Activated T-helper 17 cell treated with anti-CD3 and anti-CD28 coated beads, Interleukin-2, amount 50 U/mL, for 72 hours (primary cell): ENCODE results near the gene MYBPC3. TPM values are rescaled to one million over a fixed set of nuclear protein-coding genes. Genes with fewer than 3 reads are reported as not detected.
"Not testable (repeated sequence)": the region's sequence is repeated elsewhere in the genome, so short reads cannot be mapped to it uniquely, and the experiment has no call there.

Experiments
- ATAC-seq: fragments of 150-1000 bp; cut with Tn5 transposase; replicated peaks from 2 replicates; pipeline ENCODE4 v1.10.0; 2021; ENCODE audit warnings: mild to moderate bottlenecking, moderate library complexity
- H3K27ac Mint-ChIP-seq: one replicate; pipeline ENCODE4 v1.8.0; 2022; ENCODE audit warnings: mixed read lengths
- H3K27me3 Mint-ChIP-seq: one replicate; pipeline ENCODE4 v1.8.0; 2022; ENCODE audit warnings: mixed read lengths
- H3K36me3 Mint-ChIP-seq: one replicate; pipeline ENCODE4 v1.8.0; 2022; ENCODE audit warnings: low read depth, mild to moderate bottlenecking, mixed read lengths
- H3K4me1 Mint-ChIP-seq: one replicate; pipeline ENCODE4 v1.8.0; 2022; ENCODE audit warnings: mixed read lengths
- H3K4me3 Mint-ChIP-seq: one replicate; pipeline ENCODE4 v1.8.0; 2022; ENCODE audit warnings: mild to moderate bottlenecking, mixed read lengths
- H3K9me3 Mint-ChIP-seq: one replicate; pipeline ENCODE4 v1.8.0; 2022; ENCODE audit warnings: mixed read lengths
- total RNA-seq, 2 donors: library from RNA; stranded (reverse); gene quantifications; one replicate each; pipeline ENCODE4 v1.2.3, GENCODE V29; 2022

MYBPC3 gene
- total RNA-seq, 2 donors from 2014 or later, result not detected

DNA sequence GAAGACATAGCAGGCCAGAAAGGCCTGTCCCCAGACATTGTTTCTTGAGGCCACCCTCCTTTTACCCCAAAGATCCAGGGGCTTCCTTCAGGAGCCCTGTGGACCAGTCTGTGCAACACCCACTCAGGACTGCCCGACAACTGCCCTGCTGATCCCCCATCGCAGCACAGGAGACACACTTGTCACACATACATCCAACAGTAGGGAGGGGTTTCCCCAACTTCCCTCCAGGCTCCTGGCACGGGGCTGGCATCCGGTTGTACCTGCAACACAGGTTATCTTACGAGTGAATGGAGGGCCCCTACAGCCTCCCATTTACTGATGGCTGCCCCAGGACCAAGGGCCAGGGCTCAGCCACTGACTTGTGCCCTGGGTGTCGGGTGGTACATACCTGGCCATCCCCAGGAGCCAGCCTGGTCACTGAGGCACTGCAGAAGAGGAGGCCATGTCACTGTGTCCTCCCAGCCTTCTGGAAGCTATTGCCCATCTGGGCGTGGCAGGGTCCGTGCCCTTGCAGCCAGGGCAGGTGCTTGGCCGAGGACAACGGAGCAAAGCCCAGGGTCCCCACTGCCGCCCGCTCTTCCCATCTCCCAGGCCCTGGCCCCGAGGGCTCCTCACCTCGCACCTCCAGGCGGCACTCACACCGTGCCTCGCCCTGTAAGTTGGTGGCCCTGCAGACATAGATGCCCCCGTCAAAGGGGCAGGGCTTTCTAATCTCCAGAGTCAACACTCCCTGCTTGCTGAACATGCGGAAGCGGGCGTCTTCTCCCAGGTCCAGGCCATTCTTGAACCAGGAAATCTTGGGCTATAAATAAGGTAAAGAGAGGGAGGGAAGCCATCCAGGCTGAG, 20.8 kb downstream of the MYBPC3 start:
- Mint-ChIP-seq H3K4me1 (no peaks in the 10 kb centered on the region), H3K9me3 (no peaks in the 10 kb centered on the region), H3K36me3 (peaks cover 28% of the 10 kb centered on the region), H3K27ac (no peak overlapping the region), H3K4me3 (no peak overlapping the region), H3K27me3 (no peaks in the 10 kb centered on the region)
- no peak for ATAC-seq

GRCh38 chr11:47329987-47330931, 22.2 kb downstream of the MYBPC3 start:
- no peak overlapping the region for H3K27ac Mint-ChIP-seq

GRCh38 chr11:47329431-47329986, 23.0 kb downstream of the MYBPC3 start:
- Mint-ChIP-seq H3K27ac (peak overlapping the region; percentile 10), H3K9me3 (no peaks in the 10 kb centered on the region)
- ATAC-seq, result no peak

More at GRCh38 chr11:47329987-47330931, 22.2 kb downstream of the MYBPC3 start:
- peak; percentile 29 for ATAC-seq
- Mint-ChIP-seq H3K4me1 (no peaks in the 10 kb centered on the region), H3K36me3 (peaks cover 34% of the 10 kb centered on the region), H3K9me3 (no peaks in the 10 kb centered on the region), H3K27me3 (no peaks in the 10 kb centered on the region), H3K4me3 (no peak overlapping the region)

GRCh38 chr11:47328449-47329390, 23.8 kb downstream of the MYBPC3 start:
- H3K4me1 Mint-ChIP-seq, result peaks cover 4% of the 10 kb centered on the region
- no peak overlapping the region for H3K4me3 Mint-ChIP-seq
- peak overlapping the region; percentile 10 for H3K27ac Mint-ChIP-seq
- no peak for ATAC-seq
- peaks cover 34% of the 10 kb centered on the region for H3K36me3 Mint-ChIP-seq
- no peaks in the 10 kb centered on the region for H3K27me3 Mint-ChIP-seq
- no peaks in the 10 kb centered on the region for H3K9me3 Mint-ChIP-seq

More at GRCh38 chr11:47329431-47329986, 23.0 kb downstream of the MYBPC3 start:
- H3K4me1 Mint-ChIP-seq, result peaks cover 4% of the 10 kb centered on the region
- no peak overlapping the region for H3K4me3 Mint-ChIP-seq
- no peaks in the 10 kb centered on the region for H3K27me3 Mint-ChIP-seq
- peaks cover 34% of the 10 kb centered on the region for H3K36me3 Mint-ChIP-seq

DNA sequence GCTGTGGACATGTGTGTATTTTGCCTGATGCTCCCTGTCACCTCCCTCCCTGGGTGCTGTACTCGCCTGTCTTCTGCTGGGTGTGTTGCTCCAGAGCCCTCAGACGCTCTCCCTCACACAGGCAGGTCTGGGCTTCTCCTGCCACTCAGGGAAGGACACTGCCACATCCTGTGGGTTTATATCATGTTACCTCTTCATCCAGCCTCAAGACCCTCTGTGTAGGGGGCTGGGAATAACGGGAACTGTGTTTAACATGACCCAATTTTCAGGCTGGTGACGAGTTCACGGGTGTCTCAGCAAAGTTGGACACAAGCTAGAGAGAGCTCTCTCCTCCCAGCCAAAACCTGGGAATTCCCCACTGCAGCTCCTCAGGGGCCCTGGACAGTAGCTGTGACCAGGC, 24.6 kb downstream of the MYBPC3 start:
- Mint-ChIP-seq H3K4me1 (peaks cover 4% of the 10 kb centered on the region), H3K27ac (peak overlapping the region; percentile 74), H3K36me3 (peaks cover 34% of the 10 kb centered on the region), H3K9me3 (no peaks in the 10 kb centered on the region), H3K27me3 (no peaks in the 10 kb centered on the region), H3K4me3 (no peak overlapping the region)
- no peak for ATAC-seq

DNA sequence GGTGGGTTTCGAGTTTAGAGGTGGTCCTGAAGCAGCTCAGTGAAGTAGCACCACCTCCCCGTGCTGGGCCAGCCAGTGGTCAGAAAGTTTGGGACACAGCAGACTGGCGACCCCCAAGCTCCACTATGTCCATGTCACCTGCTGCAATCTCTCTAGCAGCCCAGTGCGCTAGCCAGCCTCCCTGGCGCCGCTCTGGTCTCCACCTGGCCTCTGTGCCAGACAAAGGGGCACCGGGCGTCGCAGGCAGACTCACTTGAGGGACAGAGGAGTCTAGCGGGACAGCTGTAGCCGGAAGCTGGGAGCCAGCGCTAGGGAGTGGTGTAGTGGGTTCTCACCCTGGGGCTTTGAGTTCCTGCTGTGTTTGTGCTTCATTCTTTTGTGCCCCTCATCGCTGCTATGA, 25.5 kb downstream of the MYBPC3 start:
- no peak overlapping the region for H3K27ac Mint-ChIP-seq
- no peak overlapping the region for H3K4me3 Mint-ChIP-seq
- H3K36me3 Mint-ChIP-seq, result peaks cover 37% of the 10 kb centered on the region
- no peaks in the 10 kb centered on the region for H3K9me3 Mint-ChIP-seq
- H3K4me1 Mint-ChIP-seq, result peaks cover 4% of the 10 kb centered on the region
- ATAC-seq, result no peak
- H3K27me3 Mint-ChIP-seq, result no peaks in the 10 kb centered on the region

DNA sequence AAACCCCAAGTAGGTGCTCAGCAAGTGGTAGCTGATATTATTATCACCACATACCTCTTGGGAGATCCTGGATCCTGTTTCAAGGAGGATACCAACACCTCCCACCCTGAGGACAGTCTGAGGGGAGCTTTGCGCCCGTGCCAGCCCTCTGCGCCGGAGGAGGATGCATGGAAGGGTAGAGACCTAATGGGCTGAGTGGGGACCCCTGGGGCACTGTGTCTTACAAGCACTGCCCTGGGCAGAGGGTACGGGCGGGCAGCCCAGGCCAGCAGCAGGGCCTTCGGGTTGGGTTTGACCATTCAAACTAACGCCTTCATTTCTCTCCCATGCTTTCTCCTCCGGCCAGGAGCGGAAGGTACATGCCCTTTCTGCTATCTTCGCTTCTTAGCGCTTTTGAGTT, 26.3 kb downstream of the MYBPC3 start:
- Mint-ChIP-seq H3K4me1 (peaks cover 4% of the 10 kb centered on the region), H3K9me3 (no peaks in the 10 kb centered on the region), H3K36me3 (peaks cover 45% of the 10 kb centered on the region), H3K27ac (no peak overlapping the region), H3K4me3 (no peak overlapping the region), H3K27me3 (no peaks in the 10 kb centered on the region)
- no peak for ATAC-seq

DNA sequence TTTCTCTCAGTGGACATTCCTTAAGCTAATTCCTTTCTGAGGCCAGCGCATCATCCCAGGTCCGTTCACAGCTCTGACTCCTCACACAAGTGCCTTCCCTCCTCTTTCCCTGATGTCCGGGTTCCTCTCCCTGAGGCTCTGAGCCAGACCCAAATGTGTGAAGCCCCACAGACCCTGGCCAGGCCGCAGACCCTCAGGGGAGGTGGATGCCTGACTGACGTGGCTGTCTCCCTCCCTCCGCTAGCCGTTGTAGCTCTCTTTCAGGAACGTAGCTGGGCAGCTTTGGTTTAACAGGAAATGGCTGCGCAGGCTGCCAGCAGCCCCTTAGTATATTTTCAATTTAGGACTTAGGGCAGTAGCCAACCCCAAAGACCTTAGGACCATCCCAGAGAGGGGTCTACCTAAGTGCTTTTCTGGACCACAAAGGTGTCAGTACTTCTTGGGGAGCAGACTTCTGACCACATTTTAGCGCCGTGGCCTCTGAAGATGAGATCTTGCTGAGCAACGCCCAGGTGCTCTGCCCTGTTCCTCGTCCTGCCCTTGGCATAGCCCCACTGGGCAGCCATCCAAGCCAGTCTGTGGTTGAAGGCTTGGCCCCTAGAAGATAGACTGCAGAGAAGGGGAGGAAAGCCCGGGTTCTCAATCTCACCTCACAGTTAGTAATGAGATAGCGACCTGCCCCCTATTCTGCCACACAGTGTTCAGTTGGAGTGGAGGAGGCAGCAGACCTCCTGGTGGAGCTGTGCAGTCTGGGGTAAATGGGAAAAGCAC, 27.0 kb downstream of the MYBPC3 start:
- H3K4me3 Mint-ChIP-seq, result no peak overlapping the region
- peak overlapping the region; percentile 42 for H3K27ac Mint-ChIP-seq
- no peak for ATAC-seq
- no peaks in the 10 kb centered on the region for H3K27me3 Mint-ChIP-seq
- peaks cover 4% of the 10 kb centered on the region for H3K4me1 Mint-ChIP-seq
- H3K36me3 Mint-ChIP-seq, result peaks cover 53% of the 10 kb centered on the region
- H3K9me3 Mint-ChIP-seq, result no peaks in the 10 kb centered on the region

DNA sequence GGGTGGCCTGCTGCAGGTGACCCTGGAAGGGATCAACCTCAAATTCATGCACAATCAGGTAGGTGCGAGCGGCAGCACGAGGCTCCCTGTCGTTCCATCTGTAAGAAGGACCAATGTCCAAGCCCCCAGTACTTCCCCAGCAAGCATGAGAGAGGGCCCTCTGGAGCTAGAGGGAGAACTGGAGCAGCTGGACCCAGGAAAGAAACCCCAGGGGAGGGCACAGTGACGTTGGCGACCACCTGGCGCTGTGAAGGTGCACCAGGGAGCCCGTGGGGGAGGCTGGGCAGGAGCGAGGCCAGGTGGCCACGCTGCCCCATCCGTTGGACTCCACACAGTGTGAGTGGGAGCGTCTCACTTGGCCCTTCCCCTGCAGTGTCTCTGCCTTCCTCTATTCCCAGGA, 28.0 kb downstream of the MYBPC3 start:
- H3K27me3 Mint-ChIP-seq, result no peaks in the 10 kb centered on the region
- H3K9me3 Mint-ChIP-seq, result no peaks in the 10 kb centered on the region
- peaks cover 4% of the 10 kb centered on the region for H3K4me1 Mint-ChIP-seq

GRCh38 chr11:47318166-47318565, 34.3 kb downstream of the MYBPC3 start:
- Mint-ChIP-seq H3K9me3 (no peaks in the 10 kb centered on the region), H3K4me1 (peaks cover 9% of the 10 kb centered on the region), H3K27ac (no peak overlapping the region), H3K4me3 (no peak overlapping the region), H3K36me3 (peaks cover 84% of the 10 kb centered on the region), H3K27me3 (no peaks in the 10 kb centered on the region)
- no peak for ATAC-seq

More for the DNA sequence above, 28.0 kb downstream of the MYBPC3 start:
- H3K36me3 Mint-ChIP-seq, result peaks cover 54% of the 10 kb centered on the region
- no peak for ATAC-seq
- H3K27ac Mint-ChIP-seq, result no peak overlapping the region
- no peak overlapping the region for H3K4me3 Mint-ChIP-seq

- H3K27ac Mint-ChIP-seq, result peak overlapping the region; percentile 49
- H3K4me1 Mint-ChIP-seq, result peaks cover 9% of the 10 kb centered on the region
- H3K9me3 Mint-ChIP-seq, result no peaks in the 10 kb centered on the region
- peak overlapping the region; percentile 28 for H3K4me3 Mint-ChIP-seq
- H3K27me3 Mint-ChIP-seq, result no peaks in the 10 kb centered on the region
- ATAC-seq, result peak; percentile 88
- H3K36me3 Mint-ChIP-seq, result peaks cover 92% of the 10 kb centered on the region
These were observed 35.3 kb downstream of the MYBPC3 start for GRCh38 chr11:47317064-47317828.

DNA sequence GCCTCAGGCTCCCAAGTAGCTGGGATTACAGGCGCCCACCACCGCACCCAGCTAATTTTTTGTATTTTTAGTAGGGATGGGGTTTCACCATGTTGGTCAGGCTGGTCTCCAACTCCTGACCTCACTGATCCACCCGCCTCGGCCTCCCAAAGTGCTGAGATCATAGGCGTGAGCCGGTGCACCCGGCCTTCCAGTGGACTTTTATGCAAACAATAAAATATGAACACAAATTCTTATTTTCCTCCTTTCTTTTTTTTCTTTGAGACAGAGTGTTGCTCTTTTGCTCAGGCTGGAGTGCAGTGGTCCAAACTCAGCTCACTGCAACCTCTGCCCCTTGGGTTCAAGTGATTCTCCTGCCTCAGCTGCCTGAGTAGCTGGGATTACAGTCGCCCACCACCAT, 36.0 kb downstream of the MYBPC3 start:
- H3K27me3 Mint-ChIP-seq, H3K9me3 Mint-ChIP-seq, H3K4me1 Mint-ChIP-seq, ATAC-seq: not testable (repeated sequence)
- peak overlapping the region; percentile 49 for H3K27ac Mint-ChIP-seq
- H3K4me3 Mint-ChIP-seq, result peak overlapping the region; percentile 28
- peaks cover 92% of the 10 kb centered on the region for H3K36me3 Mint-ChIP-seq
